ENCODE measurements around the gene NBEA.

The NBEA gene

GRCh38 chr13:35470671-35471661, 528.9 kb downstream of the NBEA start:
- TF ChIP-seq NFIC (IDR thresholded peaks at IDR 0.05) = no peak
- TF ChIP-seq CREB1 (IDR thresholded peaks at IDR 0.05; ENCODE audit: low read depth) = no peak
- no peak for TF ChIP-seq EGR1 (IDR thresholded peaks at IDR 0.05)
- TF ChIP-seq RAD21 (IDR thresholded peaks at IDR 0.05; ENCODE audit: low read depth) = no peak
- no peak for TF ChIP-seq YY1 (IDR thresholded peaks at IDR 0.05; ENCODE audit: low read depth)
- no peak for TF ChIP-seq FOXM1 (IDR thresholded peaks at IDR 0.05; ENCODE audit: borderline replicate concordance, low read depth)
- TF ChIP-seq USF1 (IDR thresholded peaks at IDR 0.05) = no peak
- TF ChIP-seq EP300 (IDR thresholded peaks at IDR 0.05; ENCODE audit: borderline replicate concordance) = no peak
- no peak for TF ChIP-seq TEAD4 (IDR thresholded peaks at IDR 0.05)
- TF ChIP-seq, protein P1, sequence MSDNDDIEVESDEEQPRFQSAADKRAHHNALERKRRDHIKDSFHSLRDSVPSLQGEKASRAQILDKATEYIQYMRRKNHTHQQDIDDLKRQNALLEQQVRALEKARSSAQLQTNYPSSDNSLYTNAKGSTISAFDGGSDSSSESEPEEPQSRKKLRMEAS (IDR thresholded peaks at IDR 0.05) = no peak
- TF ChIP-seq ZBTB7A (IDR thresholded peaks at IDR 0.05; ENCODE audit: low read depth) = no peak
- no peak for TF ChIP-seq TAF1 (IDR thresholded peaks at IDR 0.05; ENCODE audit: low read depth)
- TF ChIP-seq, protein P2, sequence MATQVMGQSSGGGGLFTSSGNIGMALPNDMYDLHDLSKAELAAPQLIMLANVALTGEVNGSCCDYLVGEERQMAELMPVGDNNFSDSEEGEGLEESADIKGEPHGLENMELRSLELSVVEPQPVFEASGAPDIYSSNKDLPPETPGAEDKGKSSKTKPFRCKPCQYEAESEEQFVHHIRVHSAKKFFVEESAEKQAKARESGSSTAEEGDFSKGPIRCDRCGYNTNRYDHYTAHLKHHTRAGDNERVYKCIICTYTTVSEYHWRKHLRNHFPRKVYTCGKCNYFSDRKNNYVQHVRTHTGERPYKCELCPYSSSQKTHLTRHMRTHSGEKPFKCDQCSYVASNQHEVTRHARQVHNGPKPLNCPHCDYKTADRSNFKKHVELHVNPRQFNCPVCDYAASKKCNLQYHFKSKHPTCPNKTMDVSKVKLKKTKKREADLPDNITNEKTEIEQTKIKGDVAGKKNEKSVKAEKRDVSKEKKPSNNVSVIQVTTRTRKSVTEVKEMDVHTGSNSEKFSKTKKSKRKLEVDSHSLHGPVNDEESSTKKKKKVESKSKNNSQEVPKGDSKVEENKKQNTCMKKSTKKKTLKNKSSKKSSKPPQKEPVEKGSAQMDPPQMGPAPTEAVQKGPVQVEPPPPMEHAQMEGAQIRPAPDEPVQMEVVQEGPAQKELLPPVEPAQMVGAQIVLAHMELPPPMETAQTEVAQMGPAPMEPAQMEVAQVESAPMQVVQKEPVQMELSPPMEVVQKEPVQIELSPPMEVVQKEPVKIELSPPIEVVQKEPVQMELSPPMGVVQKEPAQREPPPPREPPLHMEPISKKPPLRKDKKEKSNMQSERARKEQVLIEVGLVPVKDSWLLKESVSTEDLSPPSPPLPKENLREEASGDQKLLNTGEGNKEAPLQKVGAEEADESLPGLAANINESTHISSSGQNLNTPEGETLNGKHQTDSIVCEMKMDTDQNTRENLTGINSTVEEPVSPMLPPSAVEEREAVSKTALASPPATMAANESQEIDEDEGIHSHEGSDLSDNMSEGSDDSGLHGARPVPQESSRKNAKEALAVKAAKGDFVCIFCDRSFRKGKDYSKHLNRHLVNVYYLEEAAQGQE (IDR thresholded peaks at IDR 0.05; ENCODE audit: low read depth) = no peak
- TF ChIP-seq CEBPB (IDR thresholded peaks at IDR 0.05) = no peak
- TF ChIP-seq TCF12 (IDR thresholded peaks at IDR 0.05; ENCODE audit: low read depth) = no peak

GRCh38 chr13:35471706-35472322, 529.7 kb downstream of the NBEA start:
- TF ChIP-seq, protein P2 (IDR thresholded peaks at IDR 0.05; ENCODE audit: low read depth) = no peak
- TF ChIP-seq TEAD4 (IDR thresholded peaks at IDR 0.05) (no peak), USF1 (IDR thresholded peaks at IDR 0.05) (no peak), NFIC (IDR thresholded peaks at IDR 0.05) (no peak), EP300 (IDR thresholded peaks at IDR 0.05; ENCODE audit: borderline replicate concordance) (no peak)
- TF ChIP-seq, protein P1 (IDR thresholded peaks at IDR 0.05) = no peak

DNA sequence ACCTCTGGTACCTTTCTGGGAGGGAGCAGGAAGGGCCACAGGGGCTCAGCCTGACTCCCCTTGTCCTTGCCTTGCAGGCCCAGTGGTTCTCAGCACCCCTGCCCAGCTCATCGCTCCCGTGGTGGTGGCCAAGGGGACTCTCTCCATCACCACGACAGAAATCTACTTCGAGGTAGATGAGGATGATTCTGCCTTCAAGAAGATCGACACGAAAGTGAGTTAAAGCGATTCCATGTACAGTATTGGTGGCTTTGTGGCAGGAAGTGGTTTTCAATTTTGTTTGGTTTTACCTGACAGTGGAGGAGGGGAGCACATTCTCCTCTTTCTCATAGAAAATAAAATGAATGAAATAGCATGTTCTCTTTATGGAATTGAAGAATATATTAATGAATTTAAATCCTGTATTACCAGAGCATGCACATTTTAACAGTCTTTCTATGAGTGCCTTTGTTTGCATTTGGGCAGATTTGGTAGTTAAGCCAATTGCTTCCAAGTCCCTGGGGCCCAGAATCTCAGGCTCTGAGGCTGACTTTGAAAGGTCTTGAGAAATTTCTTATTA, 530.3 kb downstream of the NBEA start:
- no peak for TF ChIP-seq FOXM1 (IDR thresholded peaks at IDR 0.05; ENCODE audit: borderline replicate concordance, low read depth)
- no peak for TF ChIP-seq ZBTB7A (IDR thresholded peaks at IDR 0.05; ENCODE audit: low read depth)
- TF ChIP-seq CREB1 (IDR thresholded peaks at IDR 0.05; ENCODE audit: low read depth) = no peak
- no peak for TF ChIP-seq RAD21 (IDR thresholded peaks at IDR 0.05; ENCODE audit: low read depth)
- TF ChIP-seq TEAD4 (IDR thresholded peaks at IDR 0.05) = no peak
- TF ChIP-seq NFIC (IDR thresholded peaks at IDR 0.05) = no peak
- TF ChIP-seq YY1 (IDR thresholded peaks at IDR 0.05; ENCODE audit: low read depth) = no peak
- no peak for TF ChIP-seq CEBPB (IDR thresholded peaks at IDR 0.05)
- no peak for TF ChIP-seq EGR1 (IDR thresholded peaks at IDR 0.05)
- TF ChIP-seq, protein P2 (IDR thresholded peaks at IDR 0.05; ENCODE audit: low read depth) = no peak
- TF ChIP-seq USF1 (IDR thresholded peaks at IDR 0.05) = no peak
- no peak for TF ChIP-seq TCF12 (IDR thresholded peaks at IDR 0.05; ENCODE audit: low read depth)
- TF ChIP-seq TAF1 (IDR thresholded peaks at IDR 0.05; ENCODE audit: low read depth) = no peak
- TF ChIP-seq, protein P1 (IDR thresholded peaks at IDR 0.05) = no peak
- TF ChIP-seq EP300 (IDR thresholded peaks at IDR 0.05; ENCODE audit: borderline replicate concordance) = no peak

All from Ishikawa (cell line).